Lower lobe of right lung (tissue), 2 donors: ENCODE data around the gene MPL. TPM values are rescaled to one million over a fixed set of nuclear protein-coding genes. Genes with fewer than 3 reads are reported as not detected.

Experiments
- ATAC-seq, 2 donors: fragments of 200-7000 bp; cut with Tn5 transposase; one replicate each; pipeline ENCODE4 v1.9.1; 2020 to 2022; ENCODE audit warnings: mild to moderate bottlenecking in 2 of 2, moderate library complexity in 2 of 2
- DNase-seq: peaks from one replicate; pipeline ENCODE4 v3.0.0-alpha.2; 2020
- H3K27ac ChIP-seq: fragments of 200-600 bp; one replicate; pipeline ENCODE4 v1.8.0; 2022
- H3K27me3 ChIP-seq: fragments of 200-600 bp; one replicate; pipeline ENCODE4 v1.8.0; 2022; ENCODE audit warnings: low read depth
- H3K36me3 ChIP-seq: fragments of 200-600 bp; one replicate; pipeline ENCODE4 v1.8.0; 2022; ENCODE audit warnings: mild to moderate bottlenecking
- H3K4me1 ChIP-seq: fragments of 200-600 bp; one replicate; pipeline ENCODE4 v1.8.0; 2022
- H3K4me3 ChIP-seq: fragments of 200-600 bp; one replicate; pipeline ENCODE4 v1.8.0; 2022; ENCODE audit warnings: mild to moderate bottlenecking
- H3K9me3 ChIP-seq: fragments of 200-600 bp; one replicate; pipeline ENCODE4 v1.8.0; 2022
- CTCF ChIP-seq: fragments of 200-600 bp; IDR thresholded peaks from one replicate; pipeline ENCODE4 v1.8.0; 2022; ENCODE audit warnings: antibody characterized with exemption, mild to moderate bottlenecking
- intact Hi-C: fragments of 100-400 bp; cut with DNase I; formaldehyde crosslinking; loops from one replicate; pipeline ENCODE4 v1.11.0; 2022
- total RNA-seq: library from RNA; stranded (reverse); fragmentation: NEBNext Ultra II Directional; extraction: Animal tissue kit (Norgen Biotek cat#: 25700); gene quantifications from one replicate; pipeline ENCODE4 v1.2.1, GENCODE V29; 2021
- donor health status: DM: no; HTN: yes; CAD: no; lungs with severe emphysema.

Gene MPL
- total RNA-seq, 1 donor from 2014 or later = 0.65 TPM

GRCh38 chr1:43304314-43304681 is 33.3 kb upstream of the MPL start:
- Histone ChIP-seq H3K27me3 (no peaks in the 10 kb centered on the region), H3K36me3 (peaks cover 8% of the 10 kb centered on the region), H3K4me3 (peak overlapping the region; percentile 53), H3K9me3 (no peaks in the 10 kb centered on the region), H3K4me1 (peaks cover 56% of the 10 kb centered on the region), H3K27ac (peak overlapping the region; percentile 58)
- no peak for DNase-seq
- no peak for TF ChIP-seq CTCF
- ATAC-seq = no peak
- intact Hi-C loops = no loop called here

GRCh38 chr1:43304771-43305300 is 32.8 kb upstream of the MPL start:
- Histone ChIP-seq H3K4me3 (peak overlapping the region; percentile 53), H3K4me1 (peaks cover 57% of the 10 kb centered on the region), H3K27me3 (no peaks in the 10 kb centered on the region), H3K9me3 (no peaks in the 10 kb centered on the region), H3K27ac (peak overlapping the region; percentile 58), H3K36me3 (peaks cover 8% of the 10 kb centered on the region)
- ATAC-seq = no peak
- intact Hi-C loops = no loop called here
- no peak for TF ChIP-seq CTCF
- DNase-seq = peak; percentile 44

GRCh38 chr1:43305461-43305860 is 32.2 kb upstream of the MPL start:
- Histone ChIP-seq H3K4me1 (peaks cover 52% of the 10 kb centered on the region), H3K27ac (peak overlapping the region; percentile 62), H3K9me3 (no peaks in the 10 kb centered on the region), H3K4me3 (peak overlapping the region; percentile 19), H3K36me3 (peaks cover 8% of the 10 kb centered on the region), H3K27me3 (no peaks in the 10 kb centered on the region)
- TF ChIP-seq CTCF = no peak
- intact Hi-C loops = no loop called here
- no peak for ATAC-seq
- peak; percentile 11 for DNase-seq

- DNase-seq (peak; percentile 45), ATAC-seq (peak; percentile 41 to 54)
- peaks cover 52% of the 10 kb centered on the region for H3K4me1 ChIP-seq
- intact Hi-C loops = no loop called here
- H3K27ac ChIP-seq = peak overlapping the region; percentile 62
- peaks cover 8% of the 10 kb centered on the region for H3K36me3 ChIP-seq
- peak overlapping the region; percentile 19 for H3K4me3 ChIP-seq
- no peaks in the 10 kb centered on the region for H3K9me3 ChIP-seq
- H3K27me3 ChIP-seq = no peaks in the 10 kb centered on the region
- TF ChIP-seq CTCF = no peak
These were observed 31.5 kb upstream of the MPL start for GRCh38 chr1:43305926-43306687.

GRCh38 chr1:43306688-43307457 is 30.7 kb upstream of the MPL start:
- peak; percentile 49 for DNase-seq
- peaks cover 52% of the 10 kb centered on the region for H3K4me1 ChIP-seq
- intact Hi-C loops = no loop called here

More at GRCh38 chr1:43306688-43307457, 30.7 kb upstream of the MPL start:
- Histone ChIP-seq H3K9me3 (no peaks in the 10 kb centered on the region), H3K27me3 (no peaks in the 10 kb centered on the region), H3K27ac (peak overlapping the region; percentile 31), H3K36me3 (peaks cover 8% of the 10 kb centered on the region), H3K4me3 (no peak overlapping the region)
- peak in 1 of 2 donors; percentile 2 for ATAC-seq
- no peak for TF ChIP-seq CTCF
